IMR-90 (cell line): ENCODE results near the gene VAV3. TPM values are rescaled to one million over a fixed set of nuclear protein-coding genes. Genes with fewer than 3 reads are reported as not detected.

ENCODE experiments used
- ATAC-seq: fragments of 200-7000 bp; cut with Tn5 transposase; 2 replicates; pipeline ENCODE4 v1.9.1; 2020; ENCODE audit warnings: low read depth, mild to moderate bottlenecking, moderate library complexity
- BruUV-seq: library from RNA; stranded (reverse); fragments of 400-500 nt; replicated peaks from 2 replicates; lab custom pipeline; 2021; lab: Mats Ljungman, UMichigan
- CTCF ChIA-PET: fragments of 300-600 bp; formaldehyde crosslinking; extraction: SDS; loops from one replicate; lab custom pipeline; 2021; ENCODE audit warnings: antibody characterized with exemption; lab: Yijun Ruan, JAX
- POLR2A ChIA-PET: fragments of 300-600 bp; sonication (Branson Sonifier 250); formaldehyde crosslinking; loops from one replicate; lab custom pipeline; 2022; ENCODE audit warnings: antibody characterized with exemption; ENCODE audit not compliant: unreplicated experiment; lab: Charles Lee
- DNase-seq: peaks from one replicate; pipeline ENCODE4 v3.0.0; 2013
- H2AFZ ChIP-seq: replicated peaks from 2 replicates; pipeline ENCODE3; 2013; ENCODE audit warnings: low read length, mild to moderate bottlenecking; ENCODE audit not compliant: poor library complexity
- H2AK5ac ChIP-seq: 2 replicates; pipeline ENCODE4 v1.6.1; 2013; ENCODE audit warnings: low read depth, low read length, inconsistent platforms
- H2AK9ac ChIP-seq: replicated peaks from 2 replicates; pipeline ENCODE3; 2013; ENCODE audit warnings: mild to moderate bottlenecking, low read depth, low read length, moderate library complexity; ENCODE audit not compliant: poor library complexity
- H2BK120ac ChIP-seq: 2 replicates; pipeline ENCODE4 v1.6.1; 2013; ENCODE audit warnings: low read depth, low read length, inconsistent platforms
- H2BK15ac ChIP-seq: 3 replicates; pipeline ENCODE4 v1.6.1; 2013; ENCODE audit warnings: low read depth, low read length, inconsistent platforms
- H2BK20ac ChIP-seq: 2 replicates; pipeline ENCODE4 v1.6.1; 2013; ENCODE audit warnings: low read depth, mild to moderate bottlenecking, inconsistent platforms, low read length, moderate library complexity
- H2BK5ac ChIP-seq: 2 replicates; pipeline ENCODE4 v1.6.1; 2013; ENCODE audit warnings: mild to moderate bottlenecking, low read depth, low read length, inconsistent platforms; ENCODE audit not compliant: poor library complexity, severe bottlenecking
- H3K14ac ChIP-seq: replicated peaks from 2 replicates; pipeline ENCODE4 v1.6.1; 2013; ENCODE audit warnings: low read depth, low read length, inconsistent platforms
- H3K18ac ChIP-seq: 2 replicates; pipeline ENCODE4 v1.6.1; 2013; ENCODE audit warnings: low read depth, low read length, control low read depth
- H3K23ac ChIP-seq: 2 replicates; pipeline ENCODE4 v1.6.1; 2013; ENCODE audit warnings: low read depth, low read length, inconsistent platforms
- H3K27ac ChIP-seq: 2 replicates; pipeline ENCODE4 v1.5.1; 2013; ENCODE audit warnings: mild to moderate bottlenecking, control low read depth, low read length; ENCODE audit not compliant: insufficient read depth
- H3K27me3 ChIP-seq: 2 replicates; pipeline ENCODE4 v1.6.1; 2013; ENCODE audit warnings: low read length; ENCODE audit not compliant: control insufficient read depth, insufficient read depth
- H3K36me3 ChIP-seq: 2 replicates; pipeline ENCODE4 v1.6.1; 2013; ENCODE audit warnings: low read length, mixed read lengths; ENCODE audit not compliant: control insufficient read depth, insufficient read depth
- H3K4ac ChIP-seq: 2 replicates; pipeline ENCODE4 v1.6.1; 2013; ENCODE audit warnings: low read depth, low read length, inconsistent platforms
- H3K4me1 ChIP-seq: 2 replicates; pipeline ENCODE4 v1.6.1; 2013; ENCODE audit warnings: low read length, mixed read lengths; ENCODE audit not compliant: control insufficient read depth, insufficient read depth
- H3K4me2 ChIP-seq: 2 replicates; pipeline ENCODE4 v1.6.1; 2013; ENCODE audit warnings: low read depth, mild to moderate bottlenecking, control low read depth, low read length, moderate library complexity
- H3K4me3 ChIP-seq: 2 replicates; pipeline ENCODE4 v1.5.1; 2013; ENCODE audit warnings: low read depth, mild to moderate bottlenecking, control low read depth, low read length, moderate library complexity; ENCODE audit not compliant: insufficient read depth
- H3K56ac ChIP-seq: 2 replicates; pipeline ENCODE4 v1.6.1; 2013; ENCODE audit warnings: low read length, inconsistent platforms; ENCODE audit not compliant: insufficient read depth; ENCODE audit errors: extremely low read depth
- H3K79me1 ChIP-seq, 2 experiments: 2 replicates each; pipeline ENCODE4 v1.6.1; 2013; ENCODE audit warnings: low read length in 2 of 2, inconsistent platforms in 1 of 2, low read depth in 1 of 2
- H3K9ac ChIP-seq: 2 replicates; pipeline ENCODE4 v1.6.1; 2013; ENCODE audit warnings: low read depth, low read length, control low read depth
- H3K9me1 ChIP-seq: 2 replicates; pipeline ENCODE4 v1.6.1; 2013; ENCODE audit warnings: low read length, inconsistent platforms; ENCODE audit not compliant: insufficient read depth
- H3K9me3 ChIP-seq: 2 replicates; pipeline ENCODE4 v1.6.1; 2013; ENCODE audit warnings: low read length; ENCODE audit not compliant: control insufficient read depth, insufficient read depth
- H4K20me1 ChIP-seq: 2 replicates; pipeline ENCODE4 v1.6.1; 2013; ENCODE audit warnings: low read length, inconsistent platforms; ENCODE audit not compliant: insufficient read depth
- H4K5ac ChIP-seq: 2 replicates; pipeline ENCODE4 v1.6.1; 2013; ENCODE audit warnings: mild to moderate bottlenecking, low read depth, low read length, control low read depth
- H4K8ac ChIP-seq, 2 experiments: 2 replicates each; pipeline ENCODE4 v1.6.1; 2013; ENCODE audit warnings: low read depth in 2 of 2, low read length in 2 of 2, control low read depth in 1 of 2, inconsistent platforms in 1 of 2
- H4K91ac ChIP-seq: 2 replicates; pipeline ENCODE4 v1.6.1; 2013; ENCODE audit warnings: low read depth, low read length, inconsistent platforms; ENCODE audit not compliant: insufficient read depth
- BHLHE40 ChIP-seq: fragments of 150-350 bp; IDR thresholded peaks from 2 replicates; pipeline ENCODE4 v1.6.1; 2016; ENCODE audit warnings: mild to moderate bottlenecking, low read depth, low read length
- CEBPB ChIP-seq: IDR thresholded peaks from 2 replicates; pipeline ENCODE4 v1.6.1; 2012; ENCODE audit warnings: low read depth, low read length, improper control_type of control experiment
- CHD1 ChIP-seq: IDR thresholded peaks from 2 replicates; pipeline ENCODE4 v1.6.1; 2012; ENCODE audit warnings: low read depth, low read length, improper control_type of control experiment
- FOS ChIP-seq: fragments of 150-350 bp; IDR thresholded peaks from 2 replicates; pipeline ENCODE4 v1.6.1; 2016; ENCODE audit warnings: low read depth, low read length
- MAFK ChIP-seq: IDR thresholded peaks from 2 replicates; pipeline ENCODE4 v1.6.1; 2012; ENCODE audit warnings: low read depth, low read length, improper control_type of control experiment
- MXI1 ChIP-seq: IDR thresholded peaks from 2 replicates; pipeline ENCODE4 v1.6.1; 2012; ENCODE audit warnings: low read depth, mild to moderate bottlenecking, low read length, moderate library complexity, borderline replicate concordance
- NFE2L2 ChIP-seq: fragments of 150-350 bp; IDR thresholded peaks from 2 replicates; pipeline ENCODE4 v1.6.1; 2016; ENCODE audit warnings: low read depth, mild to moderate bottlenecking, low read length
- RAD21 ChIP-seq: IDR thresholded peaks from 2 replicates; pipeline ENCODE4 v1.6.1; 2012; ENCODE audit warnings: low read length, improper control_type of control experiment
- RCOR1 ChIP-seq: IDR thresholded peaks from 2 replicates; pipeline ENCODE4 v1.6.1; 2012; ENCODE audit warnings: mild to moderate bottlenecking, low read length, improper control_type of control experiment; ENCODE audit not compliant: insufficient replicate concordance
- SMC3 ChIP-seq: fragments of 150-350 bp; IDR thresholded peaks from 2 replicates; pipeline ENCODE4 v1.6.1; 2016; ENCODE audit warnings: low read depth, mild to moderate bottlenecking, antibody characterized with exemption, low read length, moderate library complexity
- WGBS, 2 experiments: methylation state at CpG; one replicate each; pipeline versions ENCODE4 v1.1.5 to v1.1.7; 2013; ENCODE audit warnings: missing lambda C conversion rate in 2 of 2; ENCODE audit not compliant: insufficient read length in 1 of 2; ENCODE audit errors: extremely low coverage in 2 of 2; 5-methylcytosine and 5-hydroxymethylcytosine counted together
- dilution Hi-C: fragments of 300-500 bp; cut with HindIII; formaldehyde crosslinking; loops from one replicate; pipeline ENCODE4 v1.14.3; 2018; ENCODE audit warnings: low sequenced_read_pairs; ENCODE audit not compliant: unreplicated experiment
- in situ Hi-C: fragments of 300-500 bp; cut with MboI; formaldehyde crosslinking; loops from 3 replicates; pipeline ENCODE4 v1.14.3; 2019; ENCODE audit warnings: low sequenced_read_pairs, inconsistent platforms, mixed read lengths
- intact Hi-C: fragments of 100-400 bp; cut with micrococcal nuclease; formaldehyde crosslinking; loops from 2 replicates; pipeline ENCODE4 v1.10.0; 2022
- polyA plus RNA-seq, 3 experiments: library from polyadenylated mRNA; depleted of rRNA; stranded (reverse); fragments of >200 nt; gene quantifications; 2 replicates each; pipeline ENCODE4 v1.2.3, GENCODE V29; 2012; ENCODE audit warnings: low replicate concordance in 1 of 3
- total RNA-seq: library from RNA; depleted of rRNA; stranded (reverse); fragments of >200 nt; gene quantifications from 2 replicates; pipeline ENCODE4 v1.2.3, GENCODE V29; 2012

VAV3 gene
- total and polyA plus RNA-seq, 2 of the 4 experiments (the other 2 are of a cell fraction) = 0.12 to 0.18 TPM

GRCh38 chr1:107877745-107878144 lies 87.2 kb downstream of the VAV3 start:
- Histone ChIP-seq H2BK5ac (no peak overlapping the region), H4K8ac (no peak overlapping the region), H3K4me3 (no peak overlapping the region), H4K5ac (no peak overlapping the region), H3K56ac (no peak overlapping the region), H3K9ac (no peak overlapping the region), H3K18ac (no peak overlapping the region), H2BK120ac (no peak overlapping the region), H2BK20ac (no peak overlapping the region), H3K23ac (no peak overlapping the region), H4K91ac (no peak overlapping the region), H3K9me1 (no peaks in the 10 kb centered on the region), H3K4ac (no peak overlapping the region), H3K4me1 (no peaks in the 10 kb centered on the region), H3K4me2 (no peak overlapping the region), H3K9me3 (no peaks in the 10 kb centered on the region), H2AFZ (no peak overlapping the region), H2BK15ac (no peak overlapping the region), H2AK9ac (no peak overlapping the region), H3K79me1 (no peaks in the 10 kb centered on the region), H3K27me3 (no peaks in the 10 kb centered on the region), H2AK5ac (no peak overlapping the region), H3K14ac (no peak overlapping the region), H4K20me1 (no peaks in the 10 kb centered on the region), H3K27ac (no peak overlapping the region), H3K36me3 (no peaks in the 10 kb centered on the region)
- TF ChIP-seq SMC3 (no peak), FOS (no peak), BHLHE40 (no peak), MXI1 (no peak), MAFK (no peak), RCOR1 (no peak), NFE2L2 (no peak), CHD1 (no peak), RAD21 (no peak), CEBPB (no peak)
- no CpG with 5 or more reads among the region's 1 CpG for WGBS, 2 experiments
- no TSS peak for BruUV-seq
- intact Hi-C loops (no loop called here), dilution Hi-C loops (no loop called here), in situ Hi-C loops (no loop called here)
- CTCF ChIA-PET = interaction anchor here (0.6 kb wide), 1 partner anchor 338 kb away, joined by 3 read pairs; no protein-coding TSS in a partner anchor
- POLR2A ChIA-PET = no interaction called here
- no peak for DNase-seq
- ATAC-seq = no peak
